HepG2 (cell line): Measurements from ENCODE around the gene SULT1C4.

Source experiments
- MED1 ChIP-seq: sonication (generic); formaldehyde crosslinking; IDR thresholded peaks from 2 replicates; pipeline ENCODE4 v1.4.0; 2020; ENCODE audit warnings: missing genetic modification reagents
- POLR2AphosphoS5 ChIP-seq: IDR thresholded peaks from 2 replicates; pipeline ENCODE4 v1.6.1; 2012; ENCODE audit warnings: low read depth, low read length
- ZFAT ChIP-seq: sonication (generic); formaldehyde crosslinking; conservative IDR thresholded peaks from 2 replicates; pipeline ENCODE4 v1.8.1; 2023; ENCODE audit warnings: missing genetic modification reagents, inconsistent platforms
- ZFY ChIP-seq: sonication (generic); formaldehyde crosslinking; IDR thresholded peaks from 2 replicates; pipeline ENCODE4 v1.4.0; 2020; ENCODE audit warnings: missing genetic modification reagents
- TF ChIP-seq, protein P1 (sequence below): IDR thresholded peaks from 2 replicates; pipeline ENCODE4 v1.6.1; 2016; ENCODE audit warnings: mild to moderate bottlenecking
- TF ChIP-seq, protein P2 (sequence below): sonication (generic); formaldehyde crosslinking; IDR thresholded peaks from 2 replicates; pipeline ENCODE4 v1.4.0; 2020; ENCODE audit warnings: missing genetic modification reagents
- TF ChIP-seq, protein P3 (sequence below): IDR thresholded peaks from 2 replicates; pipeline ENCODE4 v1.6.1; 2012; ENCODE audit warnings: inconsistent platforms

DNA sequence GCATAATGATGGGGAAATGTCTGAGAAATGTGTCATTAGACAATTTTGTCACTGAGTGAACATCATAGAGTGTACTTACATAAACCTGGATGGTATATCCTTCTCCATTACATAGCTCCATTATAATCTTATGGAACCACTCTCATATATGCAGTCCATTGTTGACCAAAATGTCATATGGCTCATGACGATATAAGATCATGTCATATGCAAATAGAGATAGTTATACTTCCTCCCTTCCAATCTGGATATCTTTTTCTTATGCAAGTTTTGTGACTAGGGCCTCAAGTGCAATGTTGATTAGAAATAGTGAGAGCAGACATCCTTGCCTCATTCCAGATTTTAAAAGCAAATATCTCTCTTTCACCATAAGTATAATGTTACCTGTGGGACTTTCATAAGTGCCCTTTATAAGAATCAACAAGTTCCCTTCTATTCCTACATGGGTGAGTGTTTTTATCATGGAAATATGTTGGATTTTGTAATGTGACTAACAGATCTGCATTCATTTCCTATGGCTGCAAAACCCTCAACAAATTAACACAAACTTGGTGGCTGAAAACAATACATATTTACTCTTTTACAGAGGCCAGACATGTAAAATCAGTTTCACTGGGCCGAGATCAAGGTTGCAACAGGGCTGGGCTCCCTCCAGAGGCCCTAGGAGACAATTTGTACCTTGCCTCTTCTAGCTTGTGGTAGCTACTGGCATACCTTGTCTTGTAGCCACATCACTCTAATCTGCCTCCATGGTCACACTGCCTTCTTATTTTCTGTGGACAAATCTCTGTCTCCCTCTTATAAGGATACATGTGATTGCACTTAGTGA lies 21.6 kb upstream of the SULT1C4 start:
- TF ChIP-seq, protein P1, sequence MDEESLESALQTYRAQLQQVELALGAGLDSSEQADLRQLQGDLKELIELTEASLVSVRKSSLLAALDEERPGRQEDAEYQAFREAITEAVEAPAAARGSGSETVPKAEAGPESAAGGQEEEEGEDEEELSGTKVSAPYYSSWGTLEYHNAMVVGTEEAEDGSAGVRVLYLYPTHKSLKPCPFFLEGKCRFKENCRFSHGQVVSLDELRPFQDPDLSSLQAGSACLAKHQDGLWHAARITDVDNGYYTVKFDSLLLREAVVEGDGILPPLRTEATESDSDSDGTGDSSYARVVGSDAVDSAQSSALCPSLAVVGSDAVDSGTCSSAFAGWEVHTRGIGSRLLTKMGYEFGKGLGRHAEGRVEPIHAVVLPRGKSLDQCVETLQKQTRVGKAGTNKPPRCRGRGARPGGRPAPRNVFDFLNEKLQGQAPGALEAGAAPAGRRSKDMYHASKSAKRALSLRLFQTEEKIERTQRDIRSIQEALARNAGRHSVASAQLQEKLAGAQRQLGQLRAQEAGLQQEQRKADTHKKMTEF (CRISPR knock-in tag): no peak
- TF ChIP-seq ZFY (CRISPR knock-in tag) (no peak), MED1 (CRISPR knock-in tag) (no peak), ZFAT (no peak), POLR2AphosphoS5 (no peak)
- TF ChIP-seq, protein P2, sequence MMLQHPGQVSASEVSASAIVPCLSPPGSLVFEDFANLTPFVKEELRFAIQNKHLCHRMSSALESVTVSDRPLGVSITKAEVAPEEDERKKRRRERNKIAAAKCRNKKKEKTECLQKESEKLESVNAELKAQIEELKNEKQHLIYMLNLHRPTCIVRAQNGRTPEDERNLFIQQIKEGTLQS (CRISPR knock-in tag): no peak
- TF ChIP-seq, protein P3, sequence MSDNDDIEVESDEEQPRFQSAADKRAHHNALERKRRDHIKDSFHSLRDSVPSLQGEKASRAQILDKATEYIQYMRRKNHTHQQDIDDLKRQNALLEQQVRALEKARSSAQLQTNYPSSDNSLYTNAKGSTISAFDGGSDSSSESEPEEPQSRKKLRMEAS: no peak
